ENCODE results near the gene RPL12. TPM values are rescaled to one million over a fixed set of nuclear protein-coding genes. Genes with fewer than 3 reads are reported as not detected.
A peak's percentile ranks its signal among the peaks of the same experiment; 100 is the strongest.

The RPL12 gene
- total and polyA plus RNA-seq, 2 of the 13 experiments (the other 11 are each of a cell fraction or from before 2014, with no cell fraction given): 1,551 to 2,590 TPM

GRCh38 chr9:127422787-127423186 is 28.4 kb downstream of the RPL12 start:
- Histone ChIP-seq H3K79me2 (ENCODE audit: insufficient read depth, low read length) (peaks cover 47% of the 10 kb centered on the region), H4K20me1 (ENCODE audit: insufficient read depth, low read length) (no peaks in the 10 kb centered on the region), H3K27me3 (ENCODE audit: control insufficient read depth in 1 of 2, insufficient read depth in 2 of 2, low read length in 2 of 2) (no peaks in the 10 kb centered on the region; a peak in 1 of 5 replicates), H3K27ac (ENCODE audit: extremely low read length, insufficient read depth, low read length) (peak overlapping the region; percentile 95), H3K9me3 (ENCODE audit: low read length) (no peaks in the 10 kb centered on the region), H3K4me3 (replicated peaks in 1 of 3; ENCODE audit: insufficient read depth in 1 of 3, low read depth in 2 of 3, low read length in 3 of 3) (peak overlapping the region; percentile 87 to 97 (median 93)), H2AFZ (ENCODE audit: low read length) (no peak overlapping the region), H3K36me3 (replicated peaks in 1 of 2; ENCODE audit: control insufficient read depth in 1 of 2, insufficient read depth in 2 of 2, low read length in 2 of 2) (0 out of 5 replicates have a peak, but pooled peaks cover 0 to under 1% of the 10 kb centered on the region in 2 experiments), H3K4me1 (ENCODE audit: insufficient read depth, low read length) (peaks cover 47% of the 10 kb centered on the region), H3K9ac (ENCODE audit: insufficient read depth, low read depth, low read length) (peak overlapping the region; percentile 88), H3K4me2 (ENCODE audit: low read depth, low read length) (peak overlapping the region; percentile 89)
- no peak for ATAC-seq
- no peak for FAIRE-seq
- intact Hi-C loops (cut with micrococcal nuclease; ENCODE audit: unreplicated experiment) (loop anchor here (5.0 kb wide), 1 partner anchor 210 kb away; no protein-coding TSS in a partner anchor), in situ Hi-C loops (cut with HindIII; ENCODE audit: extremely low pct_ligation_motif_present, low pct_unique_long_range_greater_than_20kb) (no loop called here)
- ChIA-PET CTCF (ENCODE audit: low intra/inter-chr PET ratio, low total read pairs) (no interaction called here), POLR2A (interaction anchor here (1.0 to 3.3 kb wide), 7 partner anchors 24 to 198 kb away, joined by 3 to 39 read pairs (median 11); partner anchors contain the start of genes LRSAM1, RPL12 and SLC2A8)
- no TSS peak for BruUV-seq (replicated peaks)
- TF ChIP-seq, protein P1, sequence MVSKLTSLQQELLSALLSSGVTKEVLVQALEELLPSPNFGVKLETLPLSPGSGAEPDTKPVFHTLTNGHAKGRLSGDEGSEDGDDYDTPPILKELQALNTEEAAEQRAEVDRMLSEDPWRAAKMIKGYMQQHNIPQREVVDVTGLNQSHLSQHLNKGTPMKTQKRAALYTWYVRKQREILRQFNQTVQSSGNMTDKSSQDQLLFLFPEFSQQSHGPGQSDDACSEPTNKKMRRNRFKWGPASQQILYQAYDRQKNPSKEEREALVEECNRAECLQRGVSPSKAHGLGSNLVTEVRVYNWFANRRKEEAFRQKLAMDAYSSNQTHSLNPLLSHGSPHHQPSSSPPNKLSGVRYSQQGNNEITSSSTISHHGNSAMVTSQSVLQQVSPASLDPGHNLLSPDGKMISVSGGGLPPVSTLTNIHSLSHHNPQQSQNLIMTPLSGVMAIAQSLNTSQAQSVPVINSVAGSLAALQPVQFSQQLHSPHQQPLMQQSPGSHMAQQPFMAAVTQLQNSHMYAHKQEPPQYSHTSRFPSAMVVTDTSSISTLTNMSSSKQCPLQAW (CRISPR knock-in tag; IDR thresholded peaks at IDR 0.05): peak; percentile 59; the same call in 1 of the 2 replicates
- TF ChIP-seq SP4 (CRISPR knock-in tag; IDR thresholded peaks at IDR 0.05) (no peak), MAFF (IDR thresholded peaks at IDR 0.05; ENCODE audit: low read depth, low read length) (peak; percentile 89), ZNF639 (CRISPR knock-in tag; conservative IDR thresholded peaks at IDR 0.05) (no peak), MAFK (conservative IDR thresholded peaks at IDR 0.05 in 1 of 2, IDR thresholded peaks at IDR 0.05 in 1 of 2; ENCODE audit: low read length in 2 of 2) (peak; percentile 91 to 94), ZBTB8A (CRISPR knock-in tag; IDR thresholded peaks at IDR 0.05; ENCODE audit: borderline replicate concordance, low read depth) (no peak), KDM4B (CRISPR knock-in tag; IDR thresholded peaks at IDR 0.05) (no peak), NBN (conservative IDR thresholded peaks at IDR 0.05) (no peak), ZNF839 (CRISPR knock-in tag; IDR thresholded peaks at IDR 0.05; ENCODE audit: borderline replicate concordance) (no peak), ETV5 (CRISPR knock-in tag; IDR thresholded peaks at IDR 0.05; ENCODE audit: borderline replicate concordance) (no peak), ZNF160 (CRISPR knock-in tag; IDR thresholded peaks at IDR 0.05) (no peak), ZNF335 (CRISPR knock-in tag; IDR thresholded peaks at IDR 0.05) (no peak), ZNF687 (CRISPR knock-in tag; IDR thresholded peaks at IDR 0.05) (no peak), ZNF777 (CRISPR knock-in tag; IDR thresholded peaks at IDR 0.05) (no peak), MED1 (CRISPR knock-in tag; IDR thresholded peaks at IDR 0.05) (no peak)
- TF ChIP-seq, protein P2, sequence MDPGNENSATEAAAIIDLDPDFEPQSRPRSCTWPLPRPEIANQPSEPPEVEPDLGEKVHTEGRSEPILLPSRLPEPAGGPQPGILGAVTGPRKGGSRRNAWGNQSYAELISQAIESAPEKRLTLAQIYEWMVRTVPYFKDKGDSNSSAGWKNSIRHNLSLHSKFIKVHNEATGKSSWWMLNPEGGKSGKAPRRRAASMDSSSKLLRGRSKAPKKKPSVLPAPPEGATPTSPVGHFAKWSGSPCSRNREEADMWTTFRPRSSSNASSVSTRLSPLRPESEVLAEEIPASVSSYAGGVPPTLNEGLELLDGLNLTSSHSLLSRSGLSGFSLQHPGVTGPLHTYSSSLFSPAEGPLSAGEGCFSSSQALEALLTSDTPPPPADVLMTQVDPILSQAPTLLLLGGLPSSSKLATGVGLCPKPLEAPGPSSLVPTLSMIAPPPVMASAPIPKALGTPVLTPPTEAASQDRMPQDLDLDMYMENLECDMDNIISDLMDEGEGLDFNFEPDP (CRISPR knock-in tag; conservative IDR thresholded peaks at IDR 0.05): no peak
- DNase-seq (ENCODE audit: low spot score): no peak
- 7% methylated on average over 4 of the region's 6 CpGs for WGBS (ENCODE audit: low lambda C conversion rate)

Data from HepG2 (cell line).